Central memory CD4-positive, alpha-beta T cell (primary cell): ENCODE measurements around the gene MCM3.

Source experiments
- DNase-seq: peaks from one replicate; pipeline ENCODE4 v3.0.0; 2022

MCM3 gene

GRCh38 chr6:52301326-52301725 is 16.8 kb upstream of the MCM3 start:
- no peak for DNase-seq

- DNase-seq = no peak
Measured at GRCh38 chr6:52300489-52300931, 16.0 kb upstream of the MCM3 start.

GRCh38 chr6:52299653-52300052 is 15.1 kb upstream of the MCM3 start:
- no peak for DNase-seq

GRCh38 chr6:52297433-52297832 is 12.9 kb upstream of the MCM3 start:
- DNase-seq = no peak

GRCh38 chr6:52293067-52293466 is 8.5 kb upstream of the MCM3 start:
- no peak for DNase-seq

- DNase-seq = no peak
Measured at GRCh38 chr6:52288841-52289240, 4.3 kb upstream of the MCM3 start.

- no peak for DNase-seq
Measured at GRCh38 chr6:52288216-52288615, 3.7 kb upstream of the MCM3 start.

GRCh38 chr6:52286798-52287432 is 2.4 kb upstream of the MCM3 start:
- peak; percentile 42 for DNase-seq

GRCh38 chr6:52285177-52286068 is 881 bp upstream of the MCM3 start:
- DNase-seq = no peak

- DNase-seq = no peak
Measured at GRCh38 chr6:52284131-52284459, 447 bp downstream of the MCM3 start.

GRCh38 chr6:52283111-52283510 is 1.4 kb downstream of the MCM3 start:
- DNase-seq = no peak

- DNase-seq = no peak
Measured at GRCh38 chr6:52276130-52276529, 8.4 kb downstream of the MCM3 start.

- DNase-seq = no peak
Measured at GRCh38 chr6:52271852-52272460, 12.6 kb downstream of the MCM3 start.

GRCh38 chr6:52263709-52264540 is 20.6 kb downstream of the MCM3 start:
- peak; percentile 55 for DNase-seq

- DNase-seq = no peak
Measured at GRCh38 chr6:52262620-52263344, 21.8 kb downstream of the MCM3 start.

GRCh38 chr6:52261229-52261628 is 23.3 kb downstream of the MCM3 start:
- DNase-seq = no peak

- DNase-seq = no peak
Measured at GRCh38 chr6:52260634-52261033, 23.9 kb downstream of the MCM3 start.

- DNase-seq = no peak
Measured at GRCh38 chr6:52255434-52255833, 29.1 kb downstream of the MCM3 start.

- DNase-seq = no peak
Measured at GRCh38 chr6:52254731-52255378, 29.7 kb downstream of the MCM3 start.

- no peak for DNase-seq
Measured at GRCh38 chr6:52253494-52253893, 31.0 kb downstream of the MCM3 start.

GRCh38 chr6:52251113-52251512 is 33.4 kb downstream of the MCM3 start:
- no peak for DNase-seq

- no peak for DNase-seq
Measured at GRCh38 chr6:52249078-52249477, 35.5 kb downstream of the MCM3 start.
